B cell (primary cell): Measurements from ENCODE around the gene DCHS2. TPM values are rescaled to one million over a fixed set of nuclear protein-coding genes. Genes with fewer than 3 reads are reported as not detected.

Experiments
- ATAC-seq: fragments of 200-7000 bp; cut with Tn5 transposase; one replicate; pipeline ENCODE4 v1.10.0; 2021; ENCODE audit warnings: low read depth, mild to moderate bottlenecking, moderate number of reproducible peaks, moderate library complexity
- CTCF ChIA-PET: fragments of 350-600 bp; sonication (Branson Sonifier 250); formaldehyde crosslinking; loops from one replicate; lab custom pipeline; 2021; ENCODE audit warnings: antibody characterized with exemption, inconsistent platforms; lab: Charles Lee
- POLR2A ChIA-PET: fragments of 350-600 bp; sonication (Branson Sonifier 250); formaldehyde crosslinking; loops from one replicate; lab custom pipeline; 2021; ENCODE audit warnings: antibody characterized with exemption; lab: Charles Lee
- DNase-seq: peaks from one replicate; pipeline ENCODE4 v3.0.0; 2013
- H2AFZ ChIP-seq: 2 replicates; pipeline ENCODE4 v1.6.1; 2012; ENCODE audit warnings: mild to moderate bottlenecking, low read depth, low read length; ENCODE audit not compliant: insufficient read depth, poor library complexity, severe bottlenecking
- H3K27ac ChIP-seq, 2 donors: 1 replicate in 1 of 2; 2 replicates in 1 of 2; pipeline ENCODE4 v1.5.1; 2012 to 2013; ENCODE audit warnings: low read length in 2 of 2, mild to moderate bottlenecking in 2 of 2, moderate library complexity in 1 of 2
- H3K27me3 ChIP-seq, 4 experiments: fragments of 200-600 bp in 1 of 4; sonication (generic) in 1 of 4; replicated peaks in 1 of 4; 1 replicate in 2 of 4; 2 replicates in 2 of 4; pipeline versions ENCODE4 v1.6.1 to v1.7.0; 2013 to 2016; ENCODE audit warnings: low read length in 3 of 4, mild to moderate bottlenecking in 2 of 4, mixed read lengths in 1 of 4, moderate library complexity in 1 of 4; ENCODE audit not compliant: insufficient read depth in 4 of 4, control insufficient read depth in 3 of 4; ENCODE audit errors: control extremely low read depth in 1 of 4
- H3K36me3 ChIP-seq, 2 experiments: replicated peaks in 1 of 2; 1 replicate in 1 of 2; 2 replicates in 1 of 2; pipeline versions ENCODE4 v1.6.1 to v1.7.1; 2013; ENCODE audit warnings: low read length in 1 of 2; ENCODE audit not compliant: insufficient read depth in 2 of 2, control insufficient read depth in 1 of 2; ENCODE audit errors: control extremely low read depth in 1 of 2, extremely low read depth in 1 of 2
- H3K4me1 ChIP-seq, 2 donors: fragments of 200-600 bp in 1 of 2; sonication (generic) in 1 of 2; 1 replicate in 1 of 2; 2 replicates in 1 of 2; pipeline versions ENCODE4 v1.5.1 to v1.6.1; 2013 to 2017; ENCODE audit warnings: low read length in 2 of 2; ENCODE audit not compliant: control insufficient read depth in 2 of 2, insufficient read depth in 2 of 2
- H3K4me2 ChIP-seq: replicated peaks from 2 replicates; pipeline ENCODE3; 2012; ENCODE audit warnings: mild to moderate bottlenecking, low read depth, low read length; ENCODE audit not compliant: poor library complexity, severe bottlenecking
- H3K4me3 ChIP-seq, 5 experiments: fragments of 200-600 bp in 1 of 5; sonication (generic) in 1 of 5; 1 replicate in 3 of 5; 2 replicates in 2 of 5; pipeline versions ENCODE4 v1.5.1 to v1.7.0; 2011 to 2016; ENCODE audit warnings: low read length in 4 of 5, mild to moderate bottlenecking in 4 of 5, low read depth in 2 of 5, control low read depth in 1 of 5, moderate library complexity in 1 of 5; ENCODE audit not compliant: insufficient read depth in 1 of 5; ENCODE audit errors: control extremely low read depth in 1 of 5, extremely low read depth in 1 of 5
- H3K79me2 ChIP-seq: fragments of 200-600 bp; sonication (generic); one replicate; pipeline ENCODE4 v1.6.0; 2016; ENCODE audit warnings: low read length; ENCODE audit not compliant: control insufficient read depth, insufficient read depth
- H3K9ac ChIP-seq: fragments of 200-600 bp; sonication (generic); 2 replicates; pipeline ENCODE4 v1.6.1; 2017; ENCODE audit warnings: mild to moderate bottlenecking, low read length, moderate library complexity
- H3K9me3 ChIP-seq, 3 donors: one replicate each; pipeline versions ENCODE4 v1.6.1 to v1.7.1; 2013; ENCODE audit warnings: low read length in 2 of 3; ENCODE audit not compliant: control insufficient read depth in 2 of 3, insufficient read depth in 1 of 3; ENCODE audit errors: control extremely low read depth in 1 of 3
- H4K20me1 ChIP-seq: 2 replicates; pipeline ENCODE4 v1.6.0; 2012; ENCODE audit warnings: mild to moderate bottlenecking, low read length; ENCODE audit not compliant: insufficient read depth, control insufficient read depth, poor library complexity, severe bottlenecking
- H3K27ac Mint-ChIP-seq: one replicate; pipeline ENCODE4 v1.8.0; 2021; ENCODE audit warnings: mixed read lengths
- H3K27me3 Mint-ChIP-seq: one replicate; pipeline ENCODE4 v1.8.0; 2021; ENCODE audit warnings: mixed read lengths
- H3K4me1 Mint-ChIP-seq: one replicate; pipeline ENCODE4 v1.8.0; 2021; ENCODE audit warnings: mixed read lengths
- H3K4me3 Mint-ChIP-seq: one replicate; pipeline ENCODE4 v1.8.0; 2021; ENCODE audit warnings: mixed read lengths
- H3K9me3 Mint-ChIP-seq: one replicate; pipeline ENCODE4 v1.8.0; 2022; ENCODE audit warnings: mixed read lengths; ENCODE audit not compliant: insufficient read depth
- CTCF ChIP-seq: fragments of 200-600 bp; IDR thresholded peaks from one replicate; pipeline ENCODE4 v1.8.0; 2022; ENCODE audit warnings: antibody characterized with exemption, mild to moderate bottlenecking
- EZH2 ChIP-seq: IDR thresholded peaks from 2 replicates; pipeline ENCODE4 v1.6.1; 2012; ENCODE audit warnings: borderline replicate concordance, low read depth, mild to moderate bottlenecking, moderate library complexity, low read length; ENCODE audit not compliant: insufficient read depth, poor library complexity, severe bottlenecking
- WGBS: methylation state at CpG from one replicate; pipeline ENCODE4 v1.1.5; 2013; ENCODE audit warnings: missing lambda C conversion rate; ENCODE audit not compliant: insufficient coverage; 5-methylcytosine and 5-hydroxymethylcytosine counted together
- intact Hi-C: fragments of 100-400 bp; cut with micrococcal nuclease; formaldehyde crosslinking; loops from one replicate; pipeline ENCODE4 v1.10.0; 2022
- polyA plus RNA-seq: library from polyadenylated mRNA; depleted of rRNA; stranded (reverse); fragments of >200 nt; gene quantifications from 2 replicates; pipeline ENCODE4 v1.2.3, GENCODE V29; 2012
- total RNA-seq, 2 donors: library from RNA; stranded (reverse); fragments of 120-200 nt in 1 of 2; gene quantifications; 1 replicate in 1 of 2; 2 replicates in 1 of 2; pipeline versions ENCODE4 v1.2.3 to v1.2.4, GENCODE V29; 2013 to 2022

The DCHS2 gene
- total and polyA plus RNA-seq, 2 donors (not counting 1 experiment from before 2014, with no cell fraction given), result 0.02 to 0.06 TPM

- intact Hi-C loops, result no loop called here
- DNase-seq, result no peak
- H3K27ac Mint-ChIP-seq, result no peak overlapping the region
Observed at GRCh38 chr4:154478128-154478527, 13.5 kb downstream of the DCHS2 start.

DNA sequence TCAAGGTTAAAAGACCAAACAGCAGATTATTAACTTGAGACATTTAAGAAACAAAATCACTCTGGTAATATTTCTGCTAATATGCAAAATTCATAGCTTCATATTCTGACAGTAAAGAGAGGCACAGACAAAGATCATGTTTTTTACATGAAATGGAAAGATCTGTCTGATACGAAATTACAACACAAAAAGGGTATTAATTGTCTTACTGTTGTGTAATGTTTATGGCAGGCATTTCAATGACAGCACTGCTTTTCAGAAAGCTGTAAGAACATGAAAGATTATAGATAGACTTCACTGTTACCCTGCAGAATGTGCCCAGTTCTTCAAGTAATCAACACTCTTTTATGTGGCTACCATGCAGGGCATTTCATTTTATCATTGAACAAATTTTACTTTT lies 15.4 kb downstream of the DCHS2 start:
- Histone ChIP-seq H4K20me1 (no peaks in the 10 kb centered on the region), H3K27me3 (peaks cover 0 to 20% (median 5%) of the 10 kb centered on the region in 4 experiments), H3K36me3 (no peaks in the 10 kb centered on the region), H3K9ac (no peak overlapping the region), H3K79me2 (no peaks in the 10 kb centered on the region), H3K4me3 (no peak overlapping the region), H3K4me1 (no peaks in the 10 kb centered on the region), H3K27ac (no peak overlapping the region), H3K9me3 (no peaks in the 10 kb centered on the region), H2AFZ (no peak overlapping the region), H3K4me2 (no peak overlapping the region)
- WGBS, result 100% methylated on average over 1 of the region's 1 CpG
- DNase-seq (no peak), ATAC-seq (no peak)
- H3K27me3 Mint-ChIP-seq, result peaks cover 26% of the 10 kb centered on the region
- no peak overlapping the region for H3K27ac Mint-ChIP-seq
- no peaks in the 10 kb centered on the region for H3K4me1 Mint-ChIP-seq
- H3K9me3 Mint-ChIP-seq, result no peaks in the 10 kb centered on the region
- intact Hi-C loops, result no loop called here
- TF ChIP-seq CTCF, result no peak
- TF ChIP-seq EZH2, result no peak
- ChIA-PET POLR2A (no interaction called here), CTCF (no interaction called here)
- no peak overlapping the region for H3K4me3 Mint-ChIP-seq

More at GRCh38 chr4:154478128-154478527, 13.5 kb downstream of the DCHS2 start:
- peaks cover 0 to 15% (median 7%) of the 10 kb centered on the region in 4 experiments for H3K27me3 ChIP-seq
- no peak overlapping the region for H3K4me3 Mint-ChIP-seq
- no peaks in the 10 kb centered on the region for H3K9me3 Mint-ChIP-seq
- H3K79me2 ChIP-seq, result no peaks in the 10 kb centered on the region
- no peaks in the 10 kb centered on the region for H3K4me1 ChIP-seq
- no peak for ATAC-seq
- peaks cover 26% of the 10 kb centered on the region for H3K27me3 Mint-ChIP-seq
- no peaks in the 10 kb centered on the region for H3K9me3 ChIP-seq
- H3K27ac ChIP-seq, result no peak overlapping the region
- no peak overlapping the region for H3K4me3 ChIP-seq
- no peak for TF ChIP-seq EZH2
- TF ChIP-seq CTCF, result no peak
- no peak overlapping the region for H3K4me2 ChIP-seq
- H2AFZ ChIP-seq, result no peak overlapping the region
- H4K20me1 ChIP-seq, result no peaks in the 10 kb centered on the region
- CTCF ChIA-PET, result no interaction called here
- POLR2A ChIA-PET, result no interaction called here
- no CpG with 5 or more reads among the region's 2 CpGs for WGBS
- no peaks in the 10 kb centered on the region for H3K4me1 Mint-ChIP-seq
- no peak overlapping the region for H3K9ac ChIP-seq
- H3K36me3 ChIP-seq, result no peaks in the 10 kb centered on the region
